ENCODE measurements around the gene FBXL17.
A peak's percentile ranks its signal among the peaks of the same experiment; 100 is the strongest.

FBXL17 gene

DNA sequence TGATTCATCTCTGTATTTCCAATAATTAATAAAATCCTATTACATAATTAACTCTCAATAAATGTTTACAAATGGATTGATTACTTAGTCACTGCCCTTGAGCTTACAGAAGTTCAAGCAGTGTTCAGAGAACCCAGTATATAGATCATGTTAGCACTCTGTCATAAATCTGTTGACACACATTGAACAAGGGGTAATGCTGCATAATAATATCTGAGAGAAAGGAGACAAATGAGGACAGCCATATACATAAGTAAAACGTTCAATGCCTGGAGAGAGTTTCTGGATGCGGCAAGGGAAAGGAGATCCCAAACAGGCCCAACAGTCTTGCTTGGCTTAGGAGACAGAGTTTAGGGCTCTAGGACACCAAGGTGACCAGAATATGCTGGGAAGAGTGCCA lies 270.2 kb downstream of the FBXL17 start:
- no peak overlapping the region for H3K27ac ChIP-seq
- TF ChIP-seq, protein P1, sequence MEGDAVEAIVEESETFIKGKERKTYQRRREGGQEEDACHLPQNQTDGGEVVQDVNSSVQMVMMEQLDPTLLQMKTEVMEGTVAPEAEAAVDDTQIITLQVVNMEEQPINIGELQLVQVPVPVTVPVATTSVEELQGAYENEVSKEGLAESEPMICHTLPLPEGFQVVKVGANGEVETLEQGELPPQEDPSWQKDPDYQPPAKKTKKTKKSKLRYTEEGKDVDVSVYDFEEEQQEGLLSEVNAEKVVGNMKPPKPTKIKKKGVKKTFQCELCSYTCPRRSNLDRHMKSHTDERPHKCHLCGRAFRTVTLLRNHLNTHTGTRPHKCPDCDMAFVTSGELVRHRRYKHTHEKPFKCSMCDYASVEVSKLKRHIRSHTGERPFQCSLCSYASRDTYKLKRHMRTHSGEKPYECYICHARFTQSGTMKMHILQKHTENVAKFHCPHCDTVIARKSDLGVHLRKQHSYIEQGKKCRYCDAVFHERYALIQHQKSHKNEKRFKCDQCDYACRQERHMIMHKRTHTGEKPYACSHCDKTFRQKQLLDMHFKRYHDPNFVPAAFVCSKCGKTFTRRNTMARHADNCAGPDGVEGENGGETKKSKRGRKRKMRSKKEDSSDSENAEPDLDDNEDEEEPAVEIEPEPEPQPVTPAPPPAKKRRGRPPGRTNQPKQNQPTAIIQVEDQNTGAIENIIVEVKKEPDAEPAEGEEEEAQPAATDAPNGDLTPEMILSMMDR (conservative IDR thresholded peaks at IDR 0.05), result no peak

DNA sequence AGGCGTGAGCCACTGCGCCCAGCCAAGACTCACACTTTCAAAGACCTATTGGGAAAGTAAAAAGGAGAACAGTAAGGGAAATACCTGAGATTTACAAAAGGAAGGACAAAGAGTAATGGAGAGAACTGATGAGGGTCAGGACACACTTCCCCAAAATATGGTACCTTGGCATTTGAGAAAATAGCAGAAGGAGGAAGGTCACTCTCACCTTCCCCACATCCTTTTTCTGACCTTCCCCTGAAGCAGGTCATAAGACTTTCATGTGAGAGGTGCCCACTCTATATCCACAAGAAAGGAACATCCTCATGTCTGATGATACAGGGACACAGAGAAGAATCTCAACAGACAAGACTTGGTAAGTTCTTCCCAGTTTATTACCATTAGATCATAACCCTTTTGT lies 272.8 kb downstream of the FBXL17 start:
- no peak overlapping the region for H3K27ac ChIP-seq
- TF ChIP-seq, protein P1 (conservative IDR thresholded peaks at IDR 0.05), result no peak

DNA sequence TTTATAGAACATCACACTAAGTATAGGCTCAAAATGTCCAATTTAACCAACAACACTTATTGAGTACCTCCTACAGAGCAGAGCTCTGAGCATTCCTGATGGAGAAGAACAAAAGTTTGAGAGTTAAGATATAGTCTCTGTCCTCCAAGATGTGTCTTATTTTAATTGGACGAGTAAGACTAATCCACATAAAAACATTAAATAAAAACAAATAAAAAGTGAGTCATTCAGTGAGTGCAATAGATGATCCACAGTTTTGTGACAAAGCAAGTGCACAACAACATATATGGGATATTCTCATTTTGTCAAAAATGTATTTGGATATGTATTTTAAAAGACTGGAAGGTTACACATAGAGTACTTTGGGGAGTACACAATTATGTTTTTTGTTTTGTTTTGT lies 277.4 kb downstream of the FBXL17 start:
- TF ChIP-seq, protein P1 (conservative IDR thresholded peaks at IDR 0.05), result no peak
- no peak overlapping the region for H3K27ac ChIP-seq

DNA sequence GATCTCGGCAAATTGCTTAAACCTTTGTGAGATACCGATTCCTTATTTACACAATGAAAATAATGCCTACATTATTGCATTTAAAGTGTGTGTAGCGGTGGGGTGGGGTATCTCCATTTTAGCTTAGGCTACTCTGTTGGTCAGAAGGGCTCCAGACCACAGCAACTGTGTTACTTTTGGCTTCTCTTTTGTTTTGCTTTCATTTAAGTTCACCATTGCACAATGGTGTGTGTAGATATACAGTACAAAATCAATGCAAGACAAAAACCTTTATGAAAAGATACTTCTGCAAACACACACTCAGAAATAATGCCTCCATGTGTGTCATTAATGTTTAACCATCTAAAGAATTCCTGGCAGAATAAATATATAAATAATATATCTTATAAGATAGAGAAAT lies 279.4 kb downstream of the FBXL17 start:
- H3K27ac ChIP-seq, result no peak overlapping the region
- TF ChIP-seq, protein P1 (conservative IDR thresholded peaks at IDR 0.05), result no peak

DNA sequence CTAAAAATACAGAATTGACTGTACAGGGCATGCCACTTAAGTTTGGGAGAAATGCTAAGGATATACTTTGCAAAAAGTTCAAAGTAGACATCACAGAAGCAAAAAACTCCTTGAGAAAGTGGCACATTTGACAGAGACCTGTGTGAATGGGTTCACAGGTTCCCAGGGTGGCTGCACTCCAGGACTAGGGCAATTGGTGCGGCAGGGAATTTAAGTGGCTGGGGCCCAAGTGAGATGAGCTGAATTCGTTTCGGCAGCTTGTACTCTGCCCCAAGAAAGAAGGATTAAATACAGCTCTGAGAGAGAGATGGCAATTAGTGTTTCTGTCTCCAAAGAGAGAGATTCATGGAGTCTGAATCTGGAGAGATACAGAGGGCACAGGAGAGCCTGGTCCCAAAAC lies 280.1 kb downstream of the FBXL17 start:
- H3K27ac ChIP-seq, result no peak overlapping the region
- TF ChIP-seq, protein P1 (conservative IDR thresholded peaks at IDR 0.05), result no peak

DNA sequence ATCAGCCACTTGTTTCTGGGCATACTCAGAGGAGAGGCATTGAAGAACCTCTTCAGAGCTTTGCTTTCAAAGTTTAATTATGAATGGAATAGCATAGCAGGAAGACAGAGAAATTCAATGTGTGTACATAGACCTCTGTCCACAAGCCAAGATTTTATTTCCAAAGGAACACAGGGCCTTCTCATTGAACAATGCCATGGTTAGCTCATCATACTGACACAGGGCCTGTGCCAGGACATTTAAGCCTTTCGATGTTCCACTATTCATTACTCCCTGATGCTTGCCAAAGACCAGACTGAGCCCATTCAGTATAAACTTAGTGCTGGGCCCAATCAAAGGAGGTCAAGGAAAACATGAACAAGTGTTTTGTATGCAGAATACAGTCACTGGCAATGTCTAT lies 280.8 kb downstream of the FBXL17 start:
- TF ChIP-seq, protein P1 (conservative IDR thresholded peaks at IDR 0.05), result no peak
- no peak overlapping the region for H3K27ac ChIP-seq

DNA sequence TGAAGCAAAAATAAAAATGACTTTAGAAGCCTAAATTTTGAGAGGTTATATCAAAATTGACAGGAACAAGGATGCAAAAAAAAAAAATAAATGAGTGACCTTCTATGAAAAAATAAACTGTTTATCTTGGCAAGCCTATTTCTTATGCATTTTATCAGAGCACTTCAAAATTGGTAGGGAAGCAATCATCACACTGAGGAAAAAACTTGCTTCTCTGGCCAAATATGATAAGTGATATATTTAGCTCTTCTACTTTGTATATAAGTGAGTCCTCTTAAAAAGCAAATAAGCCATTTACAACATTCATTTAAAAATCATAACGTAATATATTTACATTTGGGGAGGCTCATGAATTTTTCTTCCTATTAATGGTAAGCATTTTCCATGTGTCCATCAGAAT lies 287.1 kb downstream of the FBXL17 start:
- TF ChIP-seq, protein P1 (conservative IDR thresholded peaks at IDR 0.05), result no peak
- H3K27ac ChIP-seq, result no peak overlapping the region

DNA sequence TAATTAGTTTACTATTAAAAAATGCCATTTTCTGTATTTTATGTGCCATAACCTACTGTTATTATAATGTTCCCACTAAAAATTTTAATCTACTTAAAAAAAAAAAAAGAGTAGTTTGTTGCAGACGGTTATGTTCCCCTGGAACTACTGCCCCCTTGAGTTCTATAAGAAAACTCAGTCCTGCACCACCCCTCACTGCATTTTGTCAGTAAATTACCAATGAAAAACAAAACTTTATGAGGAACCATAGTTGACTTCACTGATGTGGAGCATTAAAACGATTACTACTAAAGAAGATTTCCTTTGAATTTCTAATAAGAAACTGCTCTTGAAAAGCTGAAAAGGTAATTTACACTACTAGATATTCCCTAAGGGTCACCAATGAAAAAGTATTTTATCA lies 288.7 kb downstream of the FBXL17 start:
- no peak overlapping the region for H3K27ac ChIP-seq

More for the DNA sequence above, 288.7 kb downstream of the FBXL17 start:
- TF ChIP-seq, protein P1 (conservative IDR thresholded peaks at IDR 0.05), result peak; percentile 72

Measured in VCaP (cell line).